ENCODE measurements around the gene CBX3. TPM values are rescaled to one million over a fixed set of nuclear protein-coding genes. Genes with fewer than 3 reads are reported as not detected.

Gene CBX3
- total RNA-seq = 136 TPM

DNA sequence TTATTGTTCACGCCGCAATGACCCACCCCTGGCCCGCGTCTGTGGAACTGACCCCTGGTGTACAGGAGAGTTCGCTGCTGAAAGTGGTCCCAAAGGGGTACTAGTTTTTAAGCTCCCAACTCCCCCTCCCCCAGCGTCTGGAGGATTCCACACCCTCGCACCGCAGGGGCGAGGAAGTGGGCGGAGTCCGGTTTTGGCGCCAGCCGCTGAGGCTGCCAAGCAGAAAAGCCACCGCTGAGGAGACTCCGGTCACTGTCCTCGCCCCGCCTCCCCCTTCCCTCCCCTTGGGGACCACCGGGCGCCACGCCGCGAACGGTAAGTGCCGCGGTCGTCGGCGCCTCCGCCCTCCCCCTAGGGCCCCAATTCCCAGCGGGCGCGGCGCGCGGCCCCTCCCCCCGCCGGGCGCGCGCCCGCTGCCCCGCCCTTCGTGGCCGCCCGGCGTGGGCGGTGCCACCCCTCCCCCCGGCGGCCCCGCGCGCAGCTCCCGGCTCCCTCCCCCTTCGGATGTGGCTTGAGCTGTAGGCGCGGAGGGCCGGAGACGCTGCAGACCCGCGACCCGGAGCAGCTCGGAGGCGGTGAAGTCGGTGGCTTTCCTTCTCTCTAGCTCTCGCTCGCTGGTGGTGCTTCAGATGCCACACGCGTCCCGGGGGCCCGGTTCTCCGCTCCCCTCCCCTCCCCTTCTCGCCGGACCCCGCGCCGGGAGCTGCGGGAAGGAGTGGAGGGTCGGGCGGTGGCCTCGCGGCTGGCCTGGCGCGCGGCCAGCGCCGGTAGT lies at the start of gene CBX3:
Gene CBX3 (plus strand): TSS at position 499 of the 772 bp plus-strand sequence. CDS start 1,254 bp downstream, outside the sequence.

DNA sequence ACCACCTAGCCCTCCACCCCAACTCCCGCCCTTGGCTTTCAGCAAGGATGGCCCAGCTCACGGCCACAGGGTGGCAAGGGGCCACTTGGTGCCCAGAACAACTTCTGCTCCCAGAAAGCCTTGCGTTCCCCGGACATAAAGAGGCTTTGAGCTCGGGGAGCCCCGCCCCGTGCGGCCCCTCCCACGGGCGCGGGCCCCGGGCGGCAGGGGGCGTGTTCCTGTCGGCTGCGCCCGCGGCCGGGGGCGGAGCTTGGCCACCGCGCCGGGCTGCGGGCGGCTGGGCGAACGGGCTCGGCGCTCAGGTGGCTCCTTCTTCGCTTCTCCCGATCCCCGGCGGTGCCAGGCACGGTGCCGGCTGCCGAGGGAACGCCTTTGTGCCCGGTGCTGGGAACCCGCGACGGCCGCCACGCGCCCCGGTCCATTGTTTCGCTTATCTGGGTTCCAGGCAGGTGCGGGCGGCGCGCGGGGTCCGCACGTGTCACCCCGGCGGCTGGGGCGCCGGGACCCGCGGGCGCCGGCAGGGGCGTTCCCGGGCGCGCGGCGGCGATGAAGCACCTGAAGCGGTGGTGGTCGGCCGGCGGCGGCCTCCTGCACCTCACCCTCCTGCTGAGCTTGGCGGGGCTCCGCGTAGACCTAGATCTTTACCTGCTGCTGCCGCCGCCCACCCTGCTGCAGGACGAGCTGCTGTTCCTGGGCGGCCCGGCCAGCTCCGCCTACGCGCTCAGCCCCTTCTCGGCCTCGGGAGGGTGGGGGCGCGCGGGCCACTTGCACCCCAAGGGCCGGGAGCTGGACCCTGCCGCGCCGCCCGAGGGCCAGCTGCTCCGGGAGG lies 49.4 kb upstream of the CBX3 start, which contains the start of gene NFE2L3:
Gene NFE2L3 (plus strand): TSS at position 246 of the 829 bp plus-strand sequence. CDS start 301 bp downstream, at position 547.

DNA sequence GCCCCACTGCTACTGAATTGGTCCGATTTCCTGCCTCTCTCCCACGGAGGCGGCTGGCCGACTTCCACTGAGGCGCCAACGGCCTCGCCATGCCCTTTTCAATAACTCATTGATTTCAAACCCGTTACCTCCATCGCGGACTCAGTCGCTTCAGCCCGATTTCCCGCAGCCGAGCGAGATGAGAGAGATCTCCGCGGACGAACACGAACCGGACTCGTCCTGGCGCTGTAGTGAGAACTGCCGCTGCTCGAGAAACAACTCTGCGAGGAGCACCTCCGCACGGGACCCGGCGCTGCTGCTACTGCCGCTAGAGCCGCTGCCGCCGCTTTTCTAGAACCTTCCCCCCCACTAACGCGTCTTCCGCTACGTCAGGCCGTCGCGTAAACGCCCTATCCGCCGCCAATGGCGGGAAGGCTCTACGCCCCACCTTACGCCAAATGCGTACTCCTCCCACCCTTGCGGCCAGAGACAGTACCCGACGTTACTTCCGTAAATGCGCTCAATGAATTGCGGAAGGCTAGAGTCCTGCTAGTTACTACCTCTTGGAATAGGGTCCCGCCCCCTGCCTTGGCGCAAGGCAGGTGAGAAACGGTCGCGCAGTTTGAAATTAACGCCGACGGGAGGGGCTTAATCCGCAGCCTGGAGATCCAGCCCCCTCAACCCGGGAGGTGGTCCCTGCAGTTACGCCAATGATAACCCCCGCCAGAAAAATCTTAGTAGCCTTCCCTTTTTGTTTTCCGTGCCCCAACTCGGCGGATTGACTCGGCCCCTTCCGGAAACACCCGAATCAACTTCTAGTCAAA lies 900 bp upstream of the CBX3 start, which contains the start of gene HNRNPA2B1:
Gene HNRNPA2B1 (minus strand): TSS at position 303 of the 803 bp plus-strand sequence. CDS start 169 bp downstream, at position 134.

Other genes starting within 250 kb of the CBX3 start
- gene NFE2L3, start 49.5 kb upstream of the CBX3 start, total RNA-seq = 10.6 TPM
- gene HNRNPA2B1, start 999 bp upstream of the CBX3 start, total RNA-seq = 200 TPM
- 103 TPM for gene SNX10, start 90.1 kb downstream of the CBX3 start, total RNA-seq

All from diencephalon (tissue), 1 donor.